Ishikawa (cell line): Measurements from ENCODE around the gene DCLK1.

ENCODE experiments used
- CEBPB ChIP-seq: IDR thresholded peaks from 2 replicates; pipeline ENCODE4 v1.6.1; 2012
- EP300 ChIP-seq: IDR thresholded peaks from 2 replicates; pipeline ENCODE4 v1.6.1; 2012; ENCODE audit warnings: borderline replicate concordance
- FOXM1 ChIP-seq: IDR thresholded peaks from 2 replicates; pipeline ENCODE4 v1.6.1; 2012; ENCODE audit warnings: low read depth, borderline replicate concordance
- TAF1 ChIP-seq: IDR thresholded peaks from 2 replicates; pipeline ENCODE4 v1.6.1; 2012; ENCODE audit warnings: low read depth, mild to moderate bottlenecking
- TEAD4 ChIP-seq: IDR thresholded peaks from 2 replicates; pipeline ENCODE4 v1.6.1; 2012
- YY1 ChIP-seq: IDR thresholded peaks from 2 replicates; pipeline ENCODE4 v1.6.1; 2012; ENCODE audit warnings: low read depth
- TF ChIP-seq, protein P1 (sequence below): IDR thresholded peaks from 2 replicates; pipeline ENCODE4 v1.6.1; 2012
- TF ChIP-seq, protein P2 (sequence below): IDR thresholded peaks from 2 replicates; pipeline ENCODE4 v1.6.1; 2012; ENCODE audit warnings: low read depth, mild to moderate bottlenecking

GRCh38 chr13:35977060-35977459 lies 154.1 kb downstream of the DCLK1 start:
- no peak for TF ChIP-seq YY1
- TF ChIP-seq FOXM1, result no peak
- TF ChIP-seq, protein P1, sequence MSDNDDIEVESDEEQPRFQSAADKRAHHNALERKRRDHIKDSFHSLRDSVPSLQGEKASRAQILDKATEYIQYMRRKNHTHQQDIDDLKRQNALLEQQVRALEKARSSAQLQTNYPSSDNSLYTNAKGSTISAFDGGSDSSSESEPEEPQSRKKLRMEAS, result no peak
- TF ChIP-seq, protein P2, sequence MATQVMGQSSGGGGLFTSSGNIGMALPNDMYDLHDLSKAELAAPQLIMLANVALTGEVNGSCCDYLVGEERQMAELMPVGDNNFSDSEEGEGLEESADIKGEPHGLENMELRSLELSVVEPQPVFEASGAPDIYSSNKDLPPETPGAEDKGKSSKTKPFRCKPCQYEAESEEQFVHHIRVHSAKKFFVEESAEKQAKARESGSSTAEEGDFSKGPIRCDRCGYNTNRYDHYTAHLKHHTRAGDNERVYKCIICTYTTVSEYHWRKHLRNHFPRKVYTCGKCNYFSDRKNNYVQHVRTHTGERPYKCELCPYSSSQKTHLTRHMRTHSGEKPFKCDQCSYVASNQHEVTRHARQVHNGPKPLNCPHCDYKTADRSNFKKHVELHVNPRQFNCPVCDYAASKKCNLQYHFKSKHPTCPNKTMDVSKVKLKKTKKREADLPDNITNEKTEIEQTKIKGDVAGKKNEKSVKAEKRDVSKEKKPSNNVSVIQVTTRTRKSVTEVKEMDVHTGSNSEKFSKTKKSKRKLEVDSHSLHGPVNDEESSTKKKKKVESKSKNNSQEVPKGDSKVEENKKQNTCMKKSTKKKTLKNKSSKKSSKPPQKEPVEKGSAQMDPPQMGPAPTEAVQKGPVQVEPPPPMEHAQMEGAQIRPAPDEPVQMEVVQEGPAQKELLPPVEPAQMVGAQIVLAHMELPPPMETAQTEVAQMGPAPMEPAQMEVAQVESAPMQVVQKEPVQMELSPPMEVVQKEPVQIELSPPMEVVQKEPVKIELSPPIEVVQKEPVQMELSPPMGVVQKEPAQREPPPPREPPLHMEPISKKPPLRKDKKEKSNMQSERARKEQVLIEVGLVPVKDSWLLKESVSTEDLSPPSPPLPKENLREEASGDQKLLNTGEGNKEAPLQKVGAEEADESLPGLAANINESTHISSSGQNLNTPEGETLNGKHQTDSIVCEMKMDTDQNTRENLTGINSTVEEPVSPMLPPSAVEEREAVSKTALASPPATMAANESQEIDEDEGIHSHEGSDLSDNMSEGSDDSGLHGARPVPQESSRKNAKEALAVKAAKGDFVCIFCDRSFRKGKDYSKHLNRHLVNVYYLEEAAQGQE, result no peak
- no peak for TF ChIP-seq TAF1
- TF ChIP-seq CEBPB, result no peak
- TF ChIP-seq EP300, result no peak
- no peak for TF ChIP-seq TEAD4
